ENCODE results near the gene TPD52L1.

Gene TPD52L1

DNA sequence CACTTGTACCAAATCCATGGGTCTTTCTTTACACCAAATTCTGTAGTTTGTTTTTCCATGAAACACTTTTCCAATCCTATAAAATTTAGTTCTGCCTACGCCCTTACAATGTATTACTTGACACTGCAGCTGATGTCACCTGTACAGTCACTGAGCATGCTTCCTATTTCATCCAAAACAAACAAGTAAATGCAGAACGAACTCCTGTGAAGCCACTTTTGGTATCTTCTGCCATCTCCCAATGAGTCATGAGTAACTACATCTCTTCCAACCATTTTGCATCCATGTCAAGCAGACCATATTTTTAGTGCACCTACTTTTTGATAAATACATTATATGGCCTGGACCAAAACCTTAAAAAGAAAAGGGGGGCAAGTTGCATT, 105.8 kb downstream of the TPD52L1 start:
- Mint-ChIP-seq H3K4me1 (no peaks in the 10 kb centered on the region), H3K9me3 (no peaks in the 10 kb centered on the region), H3K27me3 (no peaks in the 10 kb centered on the region), H3K4me3 (no peak overlapping the region), H3K36me3 (no peaks in the 10 kb centered on the region), H3K27ac (no peak overlapping the region)
- no peak for DNase-seq
- CTCF ChIA-PET, result no interaction called here

DNA sequence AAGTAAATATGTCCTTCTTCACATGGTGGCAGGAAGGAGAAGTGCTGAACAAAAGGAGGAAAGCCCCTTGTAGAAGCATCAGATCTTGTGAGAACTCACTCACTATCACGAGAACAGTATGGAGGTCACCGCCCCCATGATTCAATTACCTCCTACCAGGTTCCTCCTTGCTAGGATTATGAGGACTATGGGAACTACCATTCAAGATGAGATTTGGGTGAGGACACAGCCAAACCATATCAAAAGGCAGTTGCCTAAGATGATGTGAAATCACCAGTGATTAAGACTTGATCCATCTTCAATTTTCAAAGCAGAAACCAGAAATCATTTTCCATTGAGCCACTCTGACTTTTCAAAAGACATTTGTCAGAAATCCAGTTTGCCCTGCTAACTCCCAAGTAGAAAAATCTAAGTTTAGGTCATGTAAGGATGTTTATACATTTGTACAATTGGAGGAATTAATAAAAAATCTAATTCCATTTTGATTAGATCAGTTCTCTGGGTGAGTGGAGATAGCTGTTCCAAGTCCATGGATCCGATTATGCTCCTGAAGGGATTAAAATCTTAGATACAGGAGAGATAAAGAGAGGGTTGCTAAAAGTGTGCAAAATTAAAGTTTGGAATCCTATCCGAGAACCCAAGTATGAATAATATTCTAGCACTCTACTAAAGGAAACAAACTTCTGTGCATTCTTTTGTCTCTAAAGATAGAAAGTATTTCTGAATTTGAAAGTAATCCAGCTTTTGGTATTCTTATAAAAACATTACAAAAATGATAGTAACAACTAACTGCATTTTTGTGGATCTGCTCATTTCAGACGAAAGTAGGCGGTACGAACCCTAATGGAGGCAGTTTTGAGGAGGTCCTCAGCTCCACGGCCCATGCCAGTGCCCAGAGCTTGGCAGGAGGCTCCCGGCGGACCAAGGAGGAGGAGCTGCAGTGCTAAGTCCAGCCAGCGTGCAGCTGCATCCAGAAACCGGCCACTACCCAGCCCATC, 108.7 kb downstream of the TPD52L1 start:
- Mint-ChIP-seq H3K4me3 (no peak overlapping the region), H3K36me3 (no peaks in the 10 kb centered on the region), H3K27ac (no peak overlapping the region), H3K4me1 (no peaks in the 10 kb centered on the region), H3K9me3 (no peaks in the 10 kb centered on the region), H3K27me3 (no peaks in the 10 kb centered on the region)
- no peak for DNase-seq
- CTCF ChIA-PET, result no interaction called here

DNA sequence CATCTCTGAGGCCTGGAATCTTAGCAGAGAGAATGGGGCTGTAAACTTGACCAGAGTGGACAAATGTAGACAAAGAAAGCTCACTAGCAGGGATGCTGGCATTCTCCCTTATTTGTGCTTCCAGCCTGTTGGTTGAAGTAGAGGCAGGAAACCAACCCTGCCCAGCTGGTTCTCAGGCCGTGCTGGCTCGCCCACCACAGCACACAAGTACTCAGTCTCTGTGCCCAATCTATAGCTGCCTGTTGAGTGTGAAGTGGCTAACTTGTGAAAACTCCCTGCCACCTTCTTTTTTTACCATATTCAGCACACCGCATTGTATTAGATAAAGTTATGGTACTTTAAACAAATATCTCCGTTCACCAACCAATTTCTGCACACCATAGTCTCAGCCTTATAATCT, 110.9 kb downstream of the TPD52L1 start:
- DNase-seq, result no peak
- Mint-ChIP-seq H3K27ac (no peak overlapping the region), H3K9me3 (no peaks in the 10 kb centered on the region), H3K36me3 (no peaks in the 10 kb centered on the region), H3K4me3 (no peak overlapping the region), H3K4me1 (no peaks in the 10 kb centered on the region), H3K27me3 (no peaks in the 10 kb centered on the region)
- CTCF ChIA-PET, result interaction anchor here (1.5 kb wide), 1 partner anchor 10 kb away, joined by 5 read pairs; no protein-coding TSS in a partner anchor

GRCh38 chr6:125267806-125268523, 114.4 kb downstream of the TPD52L1 start:
- H3K4me3 Mint-ChIP-seq, result no peak overlapping the region
- H3K36me3 Mint-ChIP-seq, result peaks cover 15% of the 10 kb centered on the region
- H3K4me1 Mint-ChIP-seq, result no peaks in the 10 kb centered on the region
- no peaks in the 10 kb centered on the region for H3K9me3 Mint-ChIP-seq
- DNase-seq, result no peak
- CTCF ChIA-PET, result no interaction called here
- no peaks in the 10 kb centered on the region for H3K27me3 Mint-ChIP-seq
- no peak overlapping the region for H3K27ac Mint-ChIP-seq

GRCh38 chr6:125268765-125269164, 115.2 kb downstream of the TPD52L1 start:
- no peaks in the 10 kb centered on the region for H3K27me3 Mint-ChIP-seq
- no peaks in the 10 kb centered on the region for H3K4me1 Mint-ChIP-seq
- peaks cover 21% of the 10 kb centered on the region for H3K36me3 Mint-ChIP-seq
- no peak for DNase-seq
- CTCF ChIA-PET, result no interaction called here
- H3K9me3 Mint-ChIP-seq, result no peaks in the 10 kb centered on the region
- no peak overlapping the region for H3K4me3 Mint-ChIP-seq
- no peak overlapping the region for H3K27ac Mint-ChIP-seq

DNA sequence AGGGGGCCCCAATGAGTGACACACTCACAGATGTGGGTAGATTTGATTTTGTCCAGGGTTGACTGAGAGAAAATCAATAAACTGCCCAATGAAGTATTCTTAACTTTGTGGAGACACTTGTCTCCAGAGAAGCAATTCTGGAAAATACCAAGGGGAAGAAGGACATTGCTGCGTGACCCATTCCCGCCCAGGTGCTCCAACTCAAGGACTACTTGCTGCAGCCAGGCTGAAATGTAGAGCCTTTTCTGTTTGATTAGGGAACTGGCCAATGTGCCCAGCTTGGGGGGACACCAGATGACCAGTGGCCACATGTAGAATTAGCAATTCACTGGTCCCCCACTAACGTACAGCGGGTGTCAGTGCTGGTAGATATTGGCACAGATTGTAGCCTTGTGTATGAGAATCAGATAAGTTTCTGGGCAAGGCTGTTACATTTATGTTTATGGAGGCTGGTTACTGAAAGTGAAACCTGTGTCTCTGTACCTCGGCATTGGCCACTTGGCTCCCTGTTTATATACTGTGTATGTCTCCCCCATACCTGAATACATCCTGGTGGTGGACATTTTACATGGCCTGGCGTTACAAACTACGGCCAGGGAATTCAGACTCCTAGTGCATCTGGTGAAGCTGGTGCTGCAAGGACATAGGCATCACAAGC, 115.9 kb downstream of the TPD52L1 start:
- H3K27me3 Mint-ChIP-seq, result no peaks in the 10 kb centered on the region

DNA sequence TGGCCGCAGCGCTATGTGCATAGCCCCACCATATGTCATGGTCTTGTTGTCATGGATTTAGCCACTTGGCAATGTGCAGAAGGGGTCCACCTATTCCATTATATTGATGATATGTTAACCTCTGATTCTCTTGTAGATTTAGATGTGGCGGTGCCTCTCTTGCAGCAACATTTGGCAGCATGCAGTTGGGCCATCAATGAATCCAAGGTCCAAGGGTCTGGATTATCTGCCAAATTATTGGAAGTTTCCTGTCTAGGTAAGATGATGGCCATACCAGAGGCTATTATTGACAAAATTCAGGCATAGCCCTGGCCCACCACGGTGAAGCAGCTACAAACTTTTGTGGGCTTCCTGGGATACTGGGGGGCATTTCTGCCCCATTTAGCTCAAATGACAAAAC, 116.8 kb downstream of the TPD52L1 start:
- Mint-ChIP-seq H3K27ac (no peak overlapping the region), H3K4me3 (no peak overlapping the region), H3K9me3 (no peaks in the 10 kb centered on the region), H3K27me3 (no peaks in the 10 kb centered on the region), H3K36me3 (peaks cover 34% of the 10 kb centered on the region), H3K4me1 (peaks cover under 1% of the 10 kb centered on the region)
- no peak for DNase-seq
- CTCF ChIA-PET, result interaction anchor here (0.7 kb wide), 1 partner anchor 14 kb away, joined by 3 read pairs; no protein-coding TSS in a partner anchor

More for the DNA sequence above, 115.9 kb downstream of the TPD52L1 start:
- Mint-ChIP-seq H3K36me3 (peaks cover 26% of the 10 kb centered on the region), H3K4me3 (no peak overlapping the region), H3K27ac (no peak overlapping the region), H3K4me1 (no peaks in the 10 kb centered on the region), H3K9me3 (no peaks in the 10 kb centered on the region)
- CTCF ChIA-PET, result interaction anchor here (0.7 kb wide), 1 partner anchor 13 kb away, joined by 3 read pairs; no protein-coding TSS in a partner anchor
- DNase-seq, result no peak

GRCh38 chr6:125271486-125272159, 118.0 kb downstream of the TPD52L1 start:
- CTCF ChIA-PET, result no interaction called here
- no peaks in the 10 kb centered on the region for H3K9me3 Mint-ChIP-seq
- H3K4me3 Mint-ChIP-seq, result no peak overlapping the region
- H3K36me3 Mint-ChIP-seq, result peaks cover 43% of the 10 kb centered on the region
- H3K4me1 Mint-ChIP-seq, result peaks cover 11% of the 10 kb centered on the region
- H3K27me3 Mint-ChIP-seq, result no peaks in the 10 kb centered on the region
- no peak for DNase-seq
- H3K27ac Mint-ChIP-seq, result no peak overlapping the region

DNA sequence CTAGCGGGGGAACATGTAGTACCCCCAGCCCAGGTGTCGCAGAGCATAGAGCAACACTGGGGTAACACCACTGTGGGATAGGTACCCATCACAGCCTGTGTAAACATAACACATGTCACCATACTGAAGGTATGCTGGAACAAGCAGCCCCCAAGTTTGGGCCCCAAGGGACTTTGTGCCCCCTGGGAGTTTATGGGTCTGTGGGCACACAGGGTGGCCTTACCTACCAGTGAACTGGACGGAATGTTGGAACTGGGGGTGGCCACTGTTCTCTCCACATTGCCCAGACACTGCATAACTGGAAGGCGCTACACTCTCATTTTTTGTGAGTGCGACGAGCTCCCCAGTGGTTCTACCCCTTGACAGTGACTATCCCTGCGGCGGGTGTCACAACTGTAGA, 119.7 kb downstream of the TPD52L1 start:
- Mint-ChIP-seq H3K36me3 (peaks cover 50% of the 10 kb centered on the region), H3K27me3 (no peaks in the 10 kb centered on the region), H3K27ac (no peak overlapping the region), H3K4me1 (peaks cover 18% of the 10 kb centered on the region), H3K4me3 (no peak overlapping the region), H3K9me3 (no peaks in the 10 kb centered on the region)
- no peak for DNase-seq
- CTCF ChIA-PET, result no interaction called here

DNA sequence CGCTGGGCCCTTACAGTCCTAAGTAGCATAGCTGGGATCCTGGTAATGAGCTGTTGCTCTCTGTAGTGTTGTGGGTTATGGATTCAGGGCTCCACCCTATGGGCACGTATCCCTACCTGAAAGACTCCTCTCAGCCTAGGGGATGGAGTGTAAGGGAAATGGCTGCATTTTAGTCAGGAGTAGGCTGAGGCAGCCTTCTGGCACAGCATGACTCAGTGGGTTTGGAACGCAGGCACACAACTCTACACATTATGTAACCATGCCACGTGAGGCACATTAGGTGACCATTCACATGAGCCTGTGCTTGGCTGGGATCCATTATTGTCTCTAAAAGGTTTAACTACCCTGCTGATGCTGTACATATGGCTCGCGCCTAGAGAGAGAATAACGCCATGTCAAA, 120.4 kb downstream of the TPD52L1 start:
- Mint-ChIP-seq H3K4me3 (no peak overlapping the region), H3K36me3 (peaks cover 56% of the 10 kb centered on the region), H3K9me3 (no peaks in the 10 kb centered on the region), H3K27me3 (no peaks in the 10 kb centered on the region), H3K27ac (no peak overlapping the region), H3K4me1 (peaks cover 18% of the 10 kb centered on the region)
- CTCF ChIA-PET, result no interaction called here
- no peak for DNase-seq

GRCh38 chr6:125274935-125275334, 121.4 kb downstream of the TPD52L1 start:
- Mint-ChIP-seq H3K27ac (no peak overlapping the region), H3K36me3 (peaks cover 63% of the 10 kb centered on the region), H3K9me3 (no peaks in the 10 kb centered on the region), H3K4me1 (peaks cover 21% of the 10 kb centered on the region), H3K27me3 (no peaks in the 10 kb centered on the region), H3K4me3 (no peak overlapping the region)
- CTCF ChIA-PET, result no interaction called here
- DNase-seq, result no peak

DNA sequence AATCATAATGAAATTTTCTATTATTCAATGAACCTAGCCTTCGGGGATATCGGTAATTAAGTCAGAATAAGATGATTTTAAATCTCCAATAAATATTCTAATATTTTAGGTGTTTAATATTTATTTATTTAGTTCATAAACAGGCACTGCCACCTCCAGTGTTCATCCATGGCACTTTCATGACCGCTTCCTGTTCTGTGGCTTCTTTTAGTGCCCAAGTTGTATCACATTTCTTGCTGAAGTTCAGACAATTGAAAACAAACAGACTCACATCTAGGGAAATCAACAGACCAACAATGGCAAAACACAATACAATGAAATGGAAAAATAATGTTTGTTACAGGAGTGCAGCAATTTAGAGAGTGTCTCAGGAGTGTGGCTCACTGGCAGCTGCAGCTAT, 122.2 kb downstream of the TPD52L1 start:
- H3K36me3 Mint-ChIP-seq, result peaks cover 71% of the 10 kb centered on the region
- H3K4me3 Mint-ChIP-seq, result no peak overlapping the region
- H3K27ac Mint-ChIP-seq, result peak overlapping the region; percentile 43
- CTCF ChIA-PET, result no interaction called here
- no peak for DNase-seq
- no peaks in the 10 kb centered on the region for H3K27me3 Mint-ChIP-seq
- peaks cover 2% of the 10 kb centered on the region for H3K9me3 Mint-ChIP-seq
- H3K4me1 Mint-ChIP-seq, result peaks cover 21% of the 10 kb centered on the region

- no peak overlapping the region for H3K4me3 Mint-ChIP-seq
- H3K36me3 Mint-ChIP-seq, result peaks cover 74% of the 10 kb centered on the region
- H3K4me1 Mint-ChIP-seq, result peaks cover 21% of the 10 kb centered on the region
- peaks cover 13% of the 10 kb centered on the region for H3K9me3 Mint-ChIP-seq
- CTCF ChIA-PET, result no interaction called here
- no peak for DNase-seq
- H3K27ac Mint-ChIP-seq, result no peak overlapping the region
- H3K27me3 Mint-ChIP-seq, result no peaks in the 10 kb centered on the region
Measured at GRCh38 chr6:125277838-125278237, 124.3 kb downstream of the TPD52L1 start.

GRCh38 chr6:125279961-125280360, 126.4 kb downstream of the TPD52L1 start:
- Mint-ChIP-seq H3K9me3 (peaks cover 17% of the 10 kb centered on the region), H3K4me3 (no peak overlapping the region), H3K27me3 (no peaks in the 10 kb centered on the region), H3K36me3 (peaks cover 80% of the 10 kb centered on the region), H3K27ac (no peak overlapping the region), H3K4me1 (peaks cover 21% of the 10 kb centered on the region)
- CTCF ChIA-PET, result interaction anchor here (0.9 to 1.0 kb wide), 2 partner anchors 32 to 128 kb away, joined by 3 read pairs; no protein-coding TSS in a partner anchor
- no peak for DNase-seq

All from activated naive CD4-positive, alpha-beta T cell treated with anti-CD3 and anti-CD28 coated beads, Interleukin-2, amount 10 ng/mL, durations not matched to agents 7 days and 5 days (primary cell).